ENCODE data around the gene DOCK7.

Gene DOCK7

DNA sequence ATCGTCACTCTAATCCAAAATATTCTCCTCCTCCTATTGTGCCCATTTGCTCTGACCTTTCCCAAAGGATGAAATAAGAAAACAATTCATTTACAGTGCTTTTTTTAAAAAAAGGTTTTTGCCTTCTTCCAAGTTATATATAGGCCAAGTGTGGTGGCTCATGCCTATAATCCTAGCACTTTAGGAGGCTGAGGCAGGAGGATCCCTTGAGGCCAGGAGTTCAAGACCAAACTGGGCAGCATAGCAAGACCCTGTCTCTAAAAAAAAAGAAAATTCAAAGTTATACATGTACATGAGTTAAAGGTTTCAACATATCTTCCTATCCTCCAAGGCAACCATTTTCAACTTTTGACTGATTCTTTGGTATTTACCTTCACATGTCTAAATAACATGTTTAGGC is 261.4 kb downstream of the DOCK7 start:
- H3K4me1 ChIP-seq (ENCODE audit: insufficient read depth, low read length), result peaks cover 6% of the 10 kb centered on the region; the same call in 1 of the 2 replicates
- no peaks in the 10 kb centered on the region for H3K9me3 ChIP-seq (ENCODE audit: control insufficient read depth, insufficient read depth, low read length)
- H3K36me3 ChIP-seq (ENCODE audit: insufficient read depth, low read length), result no peaks in the 10 kb centered on the region
- no peak overlapping the region for H3K9ac ChIP-seq (ENCODE audit: low read depth, low read length)

DNA sequence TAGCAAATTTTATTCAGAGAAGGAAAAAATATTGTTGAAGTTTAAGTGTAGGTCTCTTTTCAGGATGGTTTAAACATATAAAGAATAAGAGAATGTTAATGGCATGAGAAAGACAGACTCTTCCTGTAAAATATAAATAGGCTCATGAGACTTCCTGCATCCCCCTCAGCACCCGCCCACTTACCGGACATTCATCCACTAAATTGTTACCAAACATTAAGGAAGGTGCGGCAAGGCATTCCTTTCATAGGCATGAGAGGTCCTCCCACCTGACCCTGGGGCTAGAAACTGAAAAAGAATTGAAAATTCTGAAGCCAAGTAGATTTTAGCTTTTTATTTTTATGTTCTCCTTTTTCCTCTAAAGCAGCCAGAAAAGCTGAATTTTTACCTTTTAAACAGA is 261.9 kb downstream of the DOCK7 start:
- H3K9ac ChIP-seq (ENCODE audit: low read depth, low read length), result no peak overlapping the region
- H3K9me3 ChIP-seq (ENCODE audit: control insufficient read depth, insufficient read depth, low read length), result no peaks in the 10 kb centered on the region
- peaks cover 6% of the 10 kb centered on the region; the same call in 1 of the 2 replicates for H3K4me1 ChIP-seq (ENCODE audit: insufficient read depth, low read length)
- H3K36me3 ChIP-seq (ENCODE audit: insufficient read depth, low read length), result no peaks in the 10 kb centered on the region

DNA sequence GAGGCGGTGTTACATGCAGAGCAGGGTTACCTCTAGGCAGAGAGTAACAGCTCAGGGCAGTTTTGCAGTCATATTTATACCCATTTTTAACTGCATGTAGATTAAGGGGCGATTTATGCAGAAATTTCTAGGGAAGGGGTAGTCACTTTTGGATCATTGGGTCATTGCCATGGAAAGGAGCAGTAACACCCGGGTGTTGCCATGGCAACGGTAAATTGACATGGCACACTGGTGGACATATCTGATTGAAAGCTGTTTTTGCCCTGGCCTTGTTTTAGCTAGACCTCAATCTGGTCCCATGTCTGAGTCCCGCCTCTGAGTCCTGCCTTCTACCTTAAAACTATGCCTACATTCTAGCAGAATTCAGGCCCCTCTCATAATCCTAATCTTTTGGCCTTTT is 263.1 kb downstream of the DOCK7 start:
- no peak overlapping the region for H3K9ac ChIP-seq (ENCODE audit: low read depth, low read length)
- H3K9me3 ChIP-seq (ENCODE audit: control insufficient read depth, insufficient read depth, low read length), result no peaks in the 10 kb centered on the region
- no peaks in the 10 kb centered on the region for H3K36me3 ChIP-seq (ENCODE audit: insufficient read depth, low read length)
- H3K4me1 ChIP-seq (ENCODE audit: insufficient read depth, low read length), result peaks cover 6% of the 10 kb centered on the region; the same call in 1 of the 2 replicates

DNA sequence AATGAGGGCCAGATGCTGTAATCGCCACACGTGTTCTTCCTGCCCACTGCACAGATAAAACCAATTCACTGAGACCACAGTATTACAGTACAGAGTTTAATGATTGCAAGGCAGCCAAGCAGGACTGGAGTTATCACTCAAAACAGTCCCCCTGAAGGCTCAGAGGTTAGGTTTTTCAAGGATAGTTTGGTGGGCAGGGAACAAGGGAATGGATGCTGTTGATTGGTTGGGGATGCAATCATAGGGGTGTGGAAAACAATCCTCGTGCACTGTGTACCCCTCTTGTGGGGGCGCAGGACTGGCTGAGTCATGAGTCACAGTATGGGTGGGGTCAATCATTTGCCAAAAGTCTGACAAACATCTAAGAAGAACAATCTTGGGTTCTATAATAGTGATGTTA is 263.8 kb downstream of the DOCK7 start:
- Histone ChIP-seq H3K4me1 (ENCODE audit: insufficient read depth, low read length) (peaks cover 6% of the 10 kb centered on the region; the same call in 1 of the 2 replicates), H3K36me3 (ENCODE audit: insufficient read depth, low read length) (no peaks in the 10 kb centered on the region), H3K9ac (ENCODE audit: low read depth, low read length) (no peak overlapping the region), H3K9me3 (ENCODE audit: control insufficient read depth, insufficient read depth, low read length) (no peaks in the 10 kb centered on the region)

DNA sequence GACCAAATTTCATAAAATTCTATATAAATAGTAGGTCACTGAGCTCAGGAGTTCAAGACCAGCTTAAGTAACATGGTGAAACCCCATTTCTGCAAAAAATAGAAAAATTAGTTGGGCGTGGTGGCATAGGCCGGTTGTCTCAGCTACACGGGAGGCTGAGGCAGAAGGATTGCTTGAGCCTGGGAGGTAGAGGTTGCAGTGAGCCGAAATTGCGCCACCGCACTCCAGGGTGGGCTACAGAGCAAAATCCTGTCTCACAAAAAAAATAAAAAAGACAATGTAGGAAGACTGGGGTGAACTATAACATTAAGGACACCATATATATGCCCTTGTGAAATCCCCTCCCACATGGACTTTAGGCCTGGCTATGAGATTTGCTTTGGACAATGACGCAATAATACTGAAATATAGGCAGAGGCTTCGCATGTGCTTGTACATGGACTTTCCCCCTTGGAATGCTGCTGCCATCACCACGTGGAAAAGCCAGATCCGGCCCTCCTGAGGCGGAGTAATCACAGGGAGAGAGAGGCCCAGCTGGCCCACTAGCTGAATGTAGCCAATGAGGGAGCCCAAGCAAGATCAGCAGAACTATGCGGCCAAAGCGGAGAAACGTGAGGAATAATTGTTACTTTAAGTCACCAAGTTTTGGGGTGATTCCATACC is 264.5 kb downstream of the DOCK7 start:
- no peak overlapping the region for H3K9ac ChIP-seq (ENCODE audit: low read depth, low read length)
- H3K36me3 ChIP-seq (ENCODE audit: insufficient read depth, low read length), result no peaks in the 10 kb centered on the region
- peaks cover 6% of the 10 kb centered on the region; the same call in 1 of the 2 replicates for H3K4me1 ChIP-seq (ENCODE audit: insufficient read depth, low read length)
- no peaks in the 10 kb centered on the region for H3K9me3 ChIP-seq (ENCODE audit: control insufficient read depth, insufficient read depth, low read length)

DNA sequence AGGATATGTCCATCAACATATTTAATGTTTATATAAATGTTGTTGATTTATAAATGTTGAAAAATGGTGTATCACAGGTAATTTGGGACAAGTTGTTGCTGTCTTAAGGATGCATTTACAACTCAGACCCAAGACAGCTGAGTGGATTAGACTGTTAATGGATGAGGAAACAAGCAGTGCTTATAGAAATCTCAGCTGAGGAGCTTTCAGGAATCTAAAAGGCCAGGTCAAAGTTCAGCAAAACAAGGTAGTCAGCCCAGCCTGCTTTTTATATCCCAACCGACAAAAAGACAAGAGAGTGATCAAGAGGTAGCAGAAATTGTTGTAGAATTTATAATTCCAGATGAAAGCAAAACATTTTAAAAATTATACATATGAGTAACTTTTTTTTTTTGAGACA is 268.0 kb downstream of the DOCK7 start:
- H3K4me1 ChIP-seq (ENCODE audit: insufficient read depth, low read length), result peaks cover 3% of the 10 kb centered on the region; the same call in 1 of the 2 replicates
- H3K9ac ChIP-seq (ENCODE audit: low read depth, low read length), result no peak overlapping the region
- no peaks in the 10 kb centered on the region for H3K9me3 ChIP-seq (ENCODE audit: control insufficient read depth, insufficient read depth, low read length)
- H3K36me3 ChIP-seq (ENCODE audit: insufficient read depth, low read length), result no peaks in the 10 kb centered on the region

DNA sequence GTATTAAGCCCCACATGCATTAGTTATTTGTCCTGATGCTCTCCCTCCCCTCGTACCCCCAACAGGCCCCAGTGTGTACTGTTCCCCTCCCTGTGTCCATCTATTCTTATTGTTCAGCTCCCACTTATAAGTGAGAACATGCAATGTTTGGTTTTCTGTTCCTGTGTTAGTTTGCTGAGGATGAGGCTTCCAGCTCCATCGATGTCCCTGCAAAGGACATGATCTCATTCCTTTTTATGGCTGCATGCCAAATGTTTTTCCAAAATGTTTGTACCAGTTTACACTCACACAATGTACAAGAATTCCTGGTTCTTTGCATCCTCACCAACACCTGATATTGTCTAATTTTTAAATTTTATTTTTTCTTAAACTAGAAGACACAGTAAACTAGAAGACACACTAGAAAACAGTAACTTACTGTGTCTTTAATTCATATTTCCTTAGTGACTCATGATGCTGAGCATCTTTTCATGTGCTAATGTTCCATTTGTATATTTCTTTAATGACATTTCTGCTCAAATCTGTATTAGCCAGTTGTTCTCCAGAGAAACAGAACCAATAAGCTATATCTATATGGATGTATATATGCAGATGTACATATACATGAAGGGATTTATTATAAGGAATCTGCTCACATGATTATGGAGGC is 270.7 kb downstream of the DOCK7 start:
- Histone ChIP-seq H3K9me3 (ENCODE audit: control insufficient read depth, insufficient read depth, low read length) (no peaks in the 10 kb centered on the region), H3K36me3 (ENCODE audit: insufficient read depth, low read length) (no peaks in the 10 kb centered on the region), H3K4me1 (ENCODE audit: insufficient read depth, low read length) (no peaks in the 10 kb centered on the region), H3K9ac (ENCODE audit: low read depth, low read length) (no peak overlapping the region)

DNA sequence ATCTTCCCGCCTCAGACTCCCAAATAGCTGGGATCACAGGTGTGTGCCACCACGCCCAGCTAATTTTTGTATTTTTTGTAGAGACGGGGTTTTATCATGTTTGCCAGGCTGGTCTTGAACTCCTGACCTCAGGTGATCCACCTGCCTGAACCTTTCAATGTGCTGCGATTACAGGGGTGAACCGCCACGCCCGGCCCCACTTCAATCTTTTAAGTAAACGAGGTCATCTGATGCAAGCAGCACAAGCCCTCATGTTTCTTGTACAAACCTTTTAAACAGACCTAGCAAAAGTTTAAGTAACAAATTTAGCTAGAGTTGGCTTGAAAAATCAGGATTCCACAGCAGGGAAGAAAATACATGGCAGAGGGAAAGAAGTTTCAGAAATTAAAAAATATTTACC is 272.5 kb downstream of the DOCK7 start:
- Histone ChIP-seq H3K36me3 (ENCODE audit: insufficient read depth, low read length) (no peaks in the 10 kb centered on the region), H3K9ac (ENCODE audit: low read depth, low read length) (no peak overlapping the region), H3K4me1 (ENCODE audit: insufficient read depth, low read length) (no peaks in the 10 kb centered on the region), H3K9me3 (ENCODE audit: control insufficient read depth, insufficient read depth, low read length) (no peaks in the 10 kb centered on the region)

DNA sequence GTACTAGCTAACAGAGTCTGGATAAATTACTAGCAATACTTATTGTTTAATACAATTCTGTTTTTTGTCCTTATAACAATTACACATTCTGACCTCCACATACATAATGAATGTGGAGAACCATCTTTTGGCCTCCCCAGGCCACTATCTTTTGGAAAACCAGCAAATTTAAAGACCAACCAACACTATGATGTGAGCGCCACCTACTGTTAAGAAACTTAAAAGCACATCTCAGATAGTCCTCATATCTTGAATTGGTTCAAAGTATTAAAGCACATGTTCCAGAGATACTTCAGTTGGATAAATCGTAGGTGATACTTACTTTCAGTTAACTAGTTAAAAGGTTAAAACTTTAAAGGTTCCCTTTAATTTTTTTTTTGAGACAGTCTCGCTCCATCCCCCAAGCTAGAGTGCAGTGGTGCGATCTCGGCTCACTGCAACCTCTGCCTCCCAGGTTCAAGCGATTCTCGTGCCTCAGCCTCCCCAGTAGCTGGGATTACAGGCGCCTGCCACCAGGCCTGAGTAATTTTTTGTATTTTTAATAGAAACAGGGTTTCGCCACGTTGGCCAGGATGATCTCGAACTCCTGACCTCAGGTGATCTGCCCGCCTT is 280.7 kb downstream of the DOCK7 start:
- Histone ChIP-seq H3K9ac (ENCODE audit: low read depth, low read length) (no peak overlapping the region), H3K36me3 (ENCODE audit: insufficient read depth, low read length) (no peaks in the 10 kb centered on the region), H3K4me1 (ENCODE audit: insufficient read depth, low read length) (no peaks in the 10 kb centered on the region), H3K9me3 (ENCODE audit: control insufficient read depth, insufficient read depth, low read length) (no peaks in the 10 kb centered on the region)

DNA sequence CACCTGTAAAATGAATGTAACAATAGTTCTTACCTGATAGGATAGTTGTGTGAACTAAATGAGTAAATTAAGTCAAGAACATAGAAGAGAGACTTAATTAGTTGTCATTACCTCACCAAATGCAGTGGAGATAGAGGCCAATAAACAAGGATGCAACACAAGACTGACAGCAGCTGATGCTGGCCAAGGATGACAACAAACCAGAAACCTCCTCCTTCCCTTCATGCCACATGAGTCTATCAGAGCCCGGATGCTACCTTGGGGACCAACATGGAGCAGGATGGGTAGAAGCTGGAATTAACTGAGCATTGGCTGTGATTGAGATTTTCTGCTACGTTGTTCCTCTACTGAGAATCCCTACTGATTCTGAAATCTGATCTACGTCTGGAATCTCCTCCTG is 281.6 kb downstream of the DOCK7 start:
- Histone ChIP-seq H3K4me1 (ENCODE audit: insufficient read depth, low read length) (no peaks in the 10 kb centered on the region), H3K9ac (ENCODE audit: low read depth, low read length) (no peak overlapping the region), H3K36me3 (ENCODE audit: insufficient read depth, low read length) (no peaks in the 10 kb centered on the region), H3K9me3 (ENCODE audit: control insufficient read depth, insufficient read depth, low read length) (no peaks in the 10 kb centered on the region)

DNA sequence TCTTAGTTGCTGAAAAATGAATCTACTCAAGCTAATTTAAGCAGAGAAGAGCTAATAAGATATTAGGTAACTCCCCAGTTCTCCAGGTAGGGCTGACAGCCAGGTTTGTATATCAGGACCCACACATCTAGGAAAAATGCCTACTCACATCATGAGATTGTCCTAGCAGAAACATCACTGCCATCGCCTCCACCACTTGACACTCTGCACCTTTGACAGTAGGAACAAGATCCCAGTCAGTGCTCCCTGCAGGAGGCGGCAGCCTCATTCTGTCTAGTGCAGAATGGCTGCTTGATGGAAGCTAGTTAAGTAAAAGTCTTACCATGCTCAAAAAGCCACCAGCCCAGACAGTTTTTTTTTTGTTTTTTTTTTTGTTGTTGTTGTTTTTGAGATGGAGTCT is 282.9 kb downstream of the DOCK7 start:
- no peak overlapping the region for H3K9ac ChIP-seq (ENCODE audit: low read depth, low read length)
- H3K36me3 ChIP-seq (ENCODE audit: insufficient read depth, low read length), result no peaks in the 10 kb centered on the region
- no peaks in the 10 kb centered on the region for H3K9me3 ChIP-seq (ENCODE audit: control insufficient read depth, insufficient read depth, low read length)
- H3K4me1 ChIP-seq (ENCODE audit: insufficient read depth, low read length), result peaks cover 10% of the 10 kb centered on the region; the same call in 1 of the 2 replicates
